GM18861 (cell line): ENCODE results near the gene PLEKHA4.
"Not testable (repeated sequence)": the region's sequence is repeated elsewhere in the genome, so short reads cannot be mapped to it uniquely, and the experiment has no call there.

Experiments used
- ATAC-seq: cut with Tn5 transposase; IDR thresholded peaks from one replicate; pipeline ENCODE4 v1.9.1; 2021; ENCODE audit not compliant: unreplicated experiment

The PLEKHA4 gene, protein sequence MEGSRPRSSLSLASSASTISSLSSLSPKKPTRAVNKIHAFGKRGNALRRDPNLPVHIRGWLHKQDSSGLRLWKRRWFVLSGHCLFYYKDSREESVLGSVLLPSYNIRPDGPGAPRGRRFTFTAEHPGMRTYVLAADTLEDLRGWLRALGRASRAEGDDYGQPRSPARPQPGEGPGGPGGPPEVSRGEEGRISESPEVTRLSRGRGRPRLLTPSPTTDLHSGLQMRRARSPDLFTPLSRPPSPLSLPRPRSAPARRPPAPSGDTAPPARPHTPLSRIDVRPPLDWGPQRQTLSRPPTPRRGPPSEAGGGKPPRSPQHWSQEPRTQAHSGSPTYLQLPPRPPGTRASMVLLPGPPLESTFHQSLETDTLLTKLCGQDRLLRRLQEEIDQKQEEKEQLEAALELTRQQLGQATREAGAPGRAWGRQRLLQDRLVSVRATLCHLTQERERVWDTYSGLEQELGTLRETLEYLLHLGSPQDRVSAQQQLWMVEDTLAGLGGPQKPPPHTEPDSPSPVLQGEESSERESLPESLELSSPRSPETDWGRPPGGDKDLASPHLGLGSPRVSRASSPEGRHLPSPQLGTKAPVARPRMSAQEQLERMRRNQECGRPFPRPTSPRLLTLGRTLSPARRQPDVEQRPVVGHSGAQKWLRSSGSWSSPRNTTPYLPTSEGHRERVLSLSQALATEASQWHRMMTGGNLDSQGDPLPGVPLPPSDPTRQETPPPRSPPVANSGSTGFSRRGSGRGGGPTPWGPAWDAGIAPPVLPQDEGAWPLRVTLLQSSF

GRCh38 chr19:48868114-48868886, at the start of gene PLEKHA4:
PLEKHA4 (minus strand) TSS chr19:48868617; CDS start chr19:48867620, 997 bp downstream.
- ATAC-seq, result no peak

DNA sequence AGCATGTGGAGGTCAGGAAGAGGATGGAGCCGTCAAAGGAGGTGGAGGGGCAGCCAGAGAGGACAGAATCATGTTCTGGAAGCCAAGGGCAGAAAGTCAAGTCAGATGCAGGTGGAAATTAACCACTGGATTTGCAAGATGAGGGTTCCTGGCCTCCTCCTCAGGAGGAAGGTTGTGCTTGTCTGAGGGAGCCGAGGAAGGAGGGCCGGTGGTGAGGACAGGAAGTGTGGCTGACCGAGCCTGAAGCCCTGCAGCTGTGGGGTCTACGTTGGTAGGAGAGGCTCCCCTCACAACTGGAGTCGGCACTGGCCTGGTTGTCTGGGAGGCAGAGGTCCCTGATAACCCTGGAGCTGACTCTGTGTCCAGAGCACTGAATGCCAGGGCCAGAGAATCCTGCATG, 49.7 kb upstream of the PLEKHA4 start:
- ATAC-seq, result no peak

- no peak for ATAC-seq
These were observed 47.3 kb upstream of the PLEKHA4 start for GRCh38 chr19:48915757-48916156.

GRCh38 chr19:48914181-48914580, 45.8 kb upstream of the PLEKHA4 start:
- no peak for ATAC-seq

GRCh38 chr19:48913114-48913889, 44.9 kb upstream of the PLEKHA4 start:
- no peak for ATAC-seq

DNA sequence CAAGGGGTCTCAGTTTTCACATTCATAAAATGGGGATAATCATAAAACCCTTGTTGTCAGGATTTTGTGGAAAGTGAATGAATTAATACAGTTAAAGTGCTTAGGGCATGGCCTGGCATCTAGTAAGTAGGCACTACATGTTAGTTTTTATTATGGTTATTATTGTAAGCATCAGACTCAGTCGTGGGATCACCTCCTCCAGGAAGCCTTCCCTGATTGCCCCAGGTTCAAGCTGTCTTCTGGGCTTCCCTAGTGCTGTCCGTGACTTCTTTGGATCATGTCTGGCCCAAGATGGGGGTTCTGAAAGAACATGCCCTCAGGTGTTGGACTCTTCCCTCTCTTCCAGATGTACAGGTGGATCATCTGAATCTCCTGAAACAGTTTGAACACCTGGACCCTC, 42.4 kb upstream of the PLEKHA4 start:
- no peak for ATAC-seq

GRCh38 chr19:48909424-48910077, 41.1 kb upstream of the PLEKHA4 start:
- ATAC-seq, result not testable (repeated sequence)

- ATAC-seq, result no peak
These were observed 39.3 kb upstream of the PLEKHA4 start for GRCh38 chr19:48907671-48908070.

- no peak for ATAC-seq
These were observed 37.9 kb upstream of the PLEKHA4 start for GRCh38 chr19:48906324-48906723.

- no peak for ATAC-seq
These were observed 37.2 kb upstream of the PLEKHA4 start for GRCh38 chr19:48905664-48906063.

DNA sequence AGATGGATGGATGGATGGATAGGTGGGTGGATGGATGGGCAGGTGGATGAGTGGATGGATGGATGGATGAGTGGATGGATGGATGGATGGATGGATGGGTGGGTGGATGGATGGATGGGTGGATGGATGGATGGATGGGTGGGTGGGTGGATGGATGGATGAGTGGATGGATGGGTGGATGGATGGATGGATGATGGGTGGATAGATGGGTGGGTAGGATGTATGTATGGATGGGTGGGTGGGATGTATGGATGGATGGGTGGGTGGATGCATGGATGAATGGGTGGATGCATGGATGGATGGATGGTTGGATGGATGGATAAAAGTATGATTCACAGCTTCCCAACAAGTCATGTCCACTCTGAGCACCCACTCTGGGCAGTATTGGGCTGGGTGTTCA, 35.4 kb upstream of the PLEKHA4 start:
- not testable (repeated sequence) for ATAC-seq

DNA sequence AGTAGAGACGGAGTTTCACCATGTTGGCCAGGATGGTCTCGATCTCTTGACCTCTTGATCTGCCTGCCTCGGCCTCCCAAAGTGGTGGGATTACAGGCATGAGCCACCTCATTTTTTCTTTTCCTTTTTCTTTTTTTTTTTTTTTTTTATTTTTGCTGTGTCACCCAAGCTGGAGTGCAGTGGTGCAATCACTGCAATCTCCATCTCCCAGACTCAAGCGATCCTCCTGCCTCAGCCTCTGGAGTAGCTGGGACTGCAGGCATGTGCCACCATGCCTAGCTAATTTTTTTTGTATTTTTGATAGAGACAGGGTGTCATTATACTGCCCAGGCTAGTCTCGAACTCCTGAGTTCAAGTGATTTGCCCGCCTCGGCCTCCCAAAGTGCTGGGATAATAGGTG, 33.9 kb upstream of the PLEKHA4 start:
- ATAC-seq, result not testable (repeated sequence)

- ATAC-seq, result no peak
These were observed 32.3 kb upstream of the PLEKHA4 start for GRCh38 chr19:48900477-48901406.

DNA sequence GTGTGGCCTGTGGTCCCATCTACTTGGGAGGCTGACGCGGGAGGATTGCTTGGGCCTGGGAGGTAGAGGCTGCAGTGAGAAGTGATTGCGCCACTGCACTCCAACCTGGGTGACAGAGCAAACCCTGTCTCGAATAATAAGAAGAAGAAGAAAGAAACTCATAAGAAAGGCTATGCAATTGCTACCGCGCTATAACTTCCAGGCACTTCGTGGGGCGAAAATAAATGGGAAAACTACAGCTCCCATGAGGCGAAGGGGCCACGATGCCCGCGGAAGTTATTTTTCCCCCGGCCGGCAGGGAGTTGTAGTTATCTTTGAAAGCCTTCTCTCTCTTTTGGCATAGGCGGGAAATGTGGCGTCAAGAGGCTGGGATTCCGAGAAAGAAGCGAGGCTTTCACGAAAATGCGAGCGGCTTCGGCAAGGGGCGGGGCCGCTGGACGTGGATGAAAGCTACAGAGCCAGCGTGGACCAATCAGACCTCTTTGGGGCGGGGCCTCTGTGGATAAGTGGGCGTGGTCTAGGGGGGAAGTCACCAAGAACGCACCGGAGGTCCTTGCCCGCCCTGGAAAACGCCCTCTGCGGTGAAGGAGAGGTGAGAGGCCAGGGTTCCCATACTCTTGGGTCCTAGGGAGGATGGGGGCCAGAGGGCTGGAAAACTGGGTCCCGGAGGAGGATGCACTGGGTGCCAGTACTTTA, 31.5 kb upstream of the PLEKHA4 start, which contains the start of gene NUCB1:
Gene NUCB1, plus strand, starts transcription at position 532 of the 696 bp plus-strand sequence. CDS start 485 bp downstream, outside the sequence.
- ATAC-seq, result peak; percentile 64

GRCh38 chr19:48899386-48899749, 31.0 kb upstream of the PLEKHA4 start:
- ATAC-seq, result not testable (repeated sequence)

DNA sequence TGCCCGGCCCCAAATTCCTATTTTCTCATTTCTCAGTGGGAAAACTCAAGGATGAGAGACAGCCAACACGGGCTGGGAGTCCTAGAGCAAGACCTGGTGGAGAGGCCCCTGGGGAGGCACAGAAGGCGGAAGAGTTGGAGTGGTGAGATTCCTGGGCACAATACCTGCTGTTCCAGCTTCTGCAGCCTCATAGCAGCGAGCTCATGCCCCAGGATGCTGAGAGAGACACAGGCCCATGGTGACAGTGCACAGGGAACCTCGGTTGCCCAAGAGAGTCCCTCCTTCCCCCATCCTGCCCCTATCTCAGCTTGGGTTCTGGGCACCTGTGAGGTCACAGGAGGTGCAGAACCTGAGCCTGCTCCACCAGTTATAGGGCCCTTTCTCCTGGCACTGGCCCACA, 28.8 kb upstream of the PLEKHA4 start:
- ATAC-seq, result no peak

GRCh38 chr19:48896191-48896720, 27.8 kb upstream of the PLEKHA4 start:
- no peak for ATAC-seq

GRCh38 chr19:48895226-48895625, 26.8 kb upstream of the PLEKHA4 start:
- no peak for ATAC-seq
